B cell (primary cell): ENCODE measurements around the gene SETDB1. TPM values are rescaled to one million over a fixed set of nuclear protein-coding genes. Genes with fewer than 3 reads are reported as not detected.
A peak's percentile ranks its signal among the peaks of the same experiment; 100 is the strongest.

Source experiments
- ATAC-seq: fragments of 200-7000 bp; cut with Tn5 transposase; one replicate; pipeline ENCODE4 v1.10.0; 2021; ENCODE audit warnings: low read depth, mild to moderate bottlenecking, moderate number of reproducible peaks, moderate library complexity
- CTCF ChIA-PET: fragments of 350-600 bp; sonication (Branson Sonifier 250); formaldehyde crosslinking; loops from one replicate; lab custom pipeline; 2021; ENCODE audit warnings: antibody characterized with exemption, inconsistent platforms; lab: Charles Lee
- POLR2A ChIA-PET: fragments of 350-600 bp; sonication (Branson Sonifier 250); formaldehyde crosslinking; loops from one replicate; lab custom pipeline; 2021; ENCODE audit warnings: antibody characterized with exemption; lab: Charles Lee
- DNase-seq: peaks from one replicate; pipeline ENCODE4 v3.0.0; 2013
- H2AFZ ChIP-seq: 2 replicates; pipeline ENCODE4 v1.6.1; 2012; ENCODE audit warnings: mild to moderate bottlenecking, low read depth, low read length; ENCODE audit not compliant: insufficient read depth, poor library complexity, severe bottlenecking
- H3K27ac ChIP-seq, 2 donors: 1 replicate in 1 of 2; 2 replicates in 1 of 2; pipeline ENCODE4 v1.5.1; 2012 to 2013; ENCODE audit warnings: low read length in 2 of 2, mild to moderate bottlenecking in 2 of 2, moderate library complexity in 1 of 2
- H3K27me3 ChIP-seq, 4 experiments: fragments of 200-600 bp in 1 of 4; sonication (generic) in 1 of 4; replicated peaks in 1 of 4; 1 replicate in 2 of 4; 2 replicates in 2 of 4; pipeline versions ENCODE4 v1.6.1 to v1.7.0; 2013 to 2016; ENCODE audit warnings: low read length in 3 of 4, mild to moderate bottlenecking in 2 of 4, mixed read lengths in 1 of 4, moderate library complexity in 1 of 4; ENCODE audit not compliant: insufficient read depth in 4 of 4, control insufficient read depth in 3 of 4; ENCODE audit errors: control extremely low read depth in 1 of 4
- H3K36me3 ChIP-seq, 2 experiments: replicated peaks in 1 of 2; 1 replicate in 1 of 2; 2 replicates in 1 of 2; pipeline versions ENCODE4 v1.6.1 to v1.7.1; 2013; ENCODE audit warnings: low read length in 1 of 2; ENCODE audit not compliant: insufficient read depth in 2 of 2, control insufficient read depth in 1 of 2; ENCODE audit errors: control extremely low read depth in 1 of 2, extremely low read depth in 1 of 2
- H3K4me1 ChIP-seq, 2 donors: fragments of 200-600 bp in 1 of 2; sonication (generic) in 1 of 2; 1 replicate in 1 of 2; 2 replicates in 1 of 2; pipeline versions ENCODE4 v1.5.1 to v1.6.1; 2013 to 2017; ENCODE audit warnings: low read length in 2 of 2; ENCODE audit not compliant: control insufficient read depth in 2 of 2, insufficient read depth in 2 of 2
- H3K4me2 ChIP-seq: replicated peaks from 2 replicates; pipeline ENCODE3; 2012; ENCODE audit warnings: mild to moderate bottlenecking, low read depth, low read length; ENCODE audit not compliant: poor library complexity, severe bottlenecking
- H3K4me3 ChIP-seq, 5 experiments: fragments of 200-600 bp in 1 of 5; sonication (generic) in 1 of 5; 1 replicate in 3 of 5; 2 replicates in 2 of 5; pipeline versions ENCODE4 v1.5.1 to v1.7.0; 2011 to 2016; ENCODE audit warnings: low read length in 4 of 5, mild to moderate bottlenecking in 4 of 5, low read depth in 2 of 5, control low read depth in 1 of 5, moderate library complexity in 1 of 5; ENCODE audit not compliant: insufficient read depth in 1 of 5; ENCODE audit errors: control extremely low read depth in 1 of 5, extremely low read depth in 1 of 5
- H3K79me2 ChIP-seq: fragments of 200-600 bp; sonication (generic); one replicate; pipeline ENCODE4 v1.6.0; 2016; ENCODE audit warnings: low read length; ENCODE audit not compliant: control insufficient read depth, insufficient read depth
- H3K9ac ChIP-seq: fragments of 200-600 bp; sonication (generic); 2 replicates; pipeline ENCODE4 v1.6.1; 2017; ENCODE audit warnings: mild to moderate bottlenecking, low read length, moderate library complexity
- H3K9me3 ChIP-seq, 3 donors: one replicate each; pipeline versions ENCODE4 v1.6.1 to v1.7.1; 2013; ENCODE audit warnings: low read length in 2 of 3; ENCODE audit not compliant: control insufficient read depth in 2 of 3, insufficient read depth in 1 of 3; ENCODE audit errors: control extremely low read depth in 1 of 3
- H4K20me1 ChIP-seq: 2 replicates; pipeline ENCODE4 v1.6.0; 2012; ENCODE audit warnings: mild to moderate bottlenecking, low read length; ENCODE audit not compliant: insufficient read depth, control insufficient read depth, poor library complexity, severe bottlenecking
- H3K27ac Mint-ChIP-seq: one replicate; pipeline ENCODE4 v1.8.0; 2021; ENCODE audit warnings: mixed read lengths
- H3K27me3 Mint-ChIP-seq: one replicate; pipeline ENCODE4 v1.8.0; 2021; ENCODE audit warnings: mixed read lengths
- H3K4me1 Mint-ChIP-seq: one replicate; pipeline ENCODE4 v1.8.0; 2021; ENCODE audit warnings: mixed read lengths
- H3K4me3 Mint-ChIP-seq: one replicate; pipeline ENCODE4 v1.8.0; 2021; ENCODE audit warnings: mixed read lengths
- H3K9me3 Mint-ChIP-seq: one replicate; pipeline ENCODE4 v1.8.0; 2022; ENCODE audit warnings: mixed read lengths; ENCODE audit not compliant: insufficient read depth
- CTCF ChIP-seq: fragments of 200-600 bp; IDR thresholded peaks from one replicate; pipeline ENCODE4 v1.8.0; 2022; ENCODE audit warnings: antibody characterized with exemption, mild to moderate bottlenecking
- EZH2 ChIP-seq: IDR thresholded peaks from 2 replicates; pipeline ENCODE4 v1.6.1; 2012; ENCODE audit warnings: borderline replicate concordance, low read depth, mild to moderate bottlenecking, moderate library complexity, low read length; ENCODE audit not compliant: insufficient read depth, poor library complexity, severe bottlenecking
- whole genome bisulfite sequencing: methylation state at CpG from one replicate; pipeline ENCODE4 v1.1.5; 2013; ENCODE audit warnings: missing lambda C conversion rate; ENCODE audit not compliant: insufficient coverage; 5-methylcytosine and 5-hydroxymethylcytosine counted together
- intact Hi-C: fragments of 100-400 bp; cut with micrococcal nuclease; formaldehyde crosslinking; loops from one replicate; pipeline ENCODE4 v1.10.0; 2022
- polyA plus RNA-seq: library from polyadenylated mRNA; depleted of rRNA; stranded (reverse); fragments of >200 nt; gene quantifications from 2 replicates; pipeline ENCODE4 v1.2.3, GENCODE V29; 2012
- total RNA-seq, 2 donors: library from RNA; stranded (reverse); fragments of 120-200 nt in 1 of 2; gene quantifications; 1 replicate in 1 of 2; 2 replicates in 1 of 2; pipeline versions ENCODE4 v1.2.3 to v1.2.4, GENCODE V29; 2013 to 2022

Gene SETDB1
- total and polyA plus RNA-seq, 2 donors (not counting 1 experiment from before 2014, with no cell fraction given): 57.4 to 115 TPM

GRCh38 chr1:150906813-150907212 lies 19.4 kb upstream of the SETDB1 start:
- Histone ChIP-seq H3K4me3 (no peak overlapping the region), H3K79me2 (no peaks in the 10 kb centered on the region), H4K20me1 (no peaks in the 10 kb centered on the region), H3K27ac (no peak overlapping the region), H3K4me1 (peaks cover 6 to 9% of the 10 kb centered on the region in 2 donors), H2AFZ (peak overlapping the region; percentile 28), H3K9me3 (peaks cover 0 to 7% (median 2%) of the 10 kb centered on the region in 3 donors), H3K27me3 (no peaks in the 10 kb centered on the region), H3K9ac (no peak overlapping the region), H3K4me2 (no peak overlapping the region), H3K36me3 (no peaks in the 10 kb centered on the region)
- intact Hi-C loops: no loop called here
- no peak for TF ChIP-seq CTCF
- TF ChIP-seq EZH2: no peak
- H3K4me3 Mint-ChIP-seq: no peak overlapping the region
- ChIA-PET CTCF (interaction anchor here (1.3 kb wide), 1 partner anchor 16 kb away, joined by 4 read pairs; no protein-coding TSS in a partner anchor), POLR2A (no interaction called here)
- H3K27me3 Mint-ChIP-seq: no peaks in the 10 kb centered on the region
- ATAC-seq (no peak), DNase-seq (no peak)
- H3K27ac Mint-ChIP-seq: no peak overlapping the region
- no peaks in the 10 kb centered on the region for H3K9me3 Mint-ChIP-seq
- H3K4me1 Mint-ChIP-seq: peaks cover 7% of the 10 kb centered on the region
- WGBS: no CpG with 5 or more reads among the region's 2 CpGs

- no peaks in the 10 kb centered on the region for H4K20me1 ChIP-seq
- intact Hi-C loops: no loop called here
- no peak overlapping the region for H3K27ac ChIP-seq
- no peaks in the 10 kb centered on the region for H3K27me3 Mint-ChIP-seq
- peaks cover 6 to 9% of the 10 kb centered on the region in 2 donors for H3K4me1 ChIP-seq
- ChIA-PET CTCF (interaction anchor here (0.6 to 1.0 kb wide), 2 partner anchors 12 to 246 kb away, joined by 3 to 5 read pairs; no protein-coding TSS in a partner anchor), POLR2A (interaction anchor here (0.7 kb wide), 1 partner anchor 31 kb away, joined by 3 read pairs; no protein-coding TSS in a partner anchor)
- no peak overlapping the region for H3K4me3 ChIP-seq
- no peaks in the 10 kb centered on the region for H3K27me3 ChIP-seq
- 67% methylated on average over 1 of the region's 4 CpGs for WGBS
- no peak for ATAC-seq
- H2AFZ ChIP-seq: no peak overlapping the region
- H3K9me3 Mint-ChIP-seq: no peaks in the 10 kb centered on the region
- peak overlapping the region; percentile 58 for H3K27ac Mint-ChIP-seq
- no peak for TF ChIP-seq CTCF
- no peak overlapping the region for H3K4me3 Mint-ChIP-seq
- peak; percentile 29 for DNase-seq
- H3K9me3 ChIP-seq: peaks cover 0 to 7% (median 3%) of the 10 kb centered on the region in 3 donors
- H3K4me2 ChIP-seq: peak overlapping the region; percentile 27
- no peaks in the 10 kb centered on the region for H3K36me3 ChIP-seq
- H3K9ac ChIP-seq: no peak overlapping the region
- no peaks in the 10 kb centered on the region for H3K79me2 ChIP-seq
- peaks cover 7% of the 10 kb centered on the region for H3K4me1 Mint-ChIP-seq
These were observed 16.5 kb upstream of the SETDB1 start for GRCh38 chr1:150909585-150910180.
